Stimulated activated CD4-positive, alpha-beta T cell treated with anti-CD3 and anti-CD28 coated beads, Interleukin-4, amount 100 ng/mL, for 24 hours (primary cell): ENCODE measurements around the gene HLTF.
A peak's percentile ranks its signal among the peaks of the same experiment; 100 is the strongest.

Source experiments
- DNase-seq: peaks from one replicate; pipeline ENCODE4 v3.0.0-alpha.2; 2020

Gene HLTF

GRCh38 chr3:149087208-149087607, 875 bp upstream of the HLTF start:
- DNase-seq = no peak

DNA sequence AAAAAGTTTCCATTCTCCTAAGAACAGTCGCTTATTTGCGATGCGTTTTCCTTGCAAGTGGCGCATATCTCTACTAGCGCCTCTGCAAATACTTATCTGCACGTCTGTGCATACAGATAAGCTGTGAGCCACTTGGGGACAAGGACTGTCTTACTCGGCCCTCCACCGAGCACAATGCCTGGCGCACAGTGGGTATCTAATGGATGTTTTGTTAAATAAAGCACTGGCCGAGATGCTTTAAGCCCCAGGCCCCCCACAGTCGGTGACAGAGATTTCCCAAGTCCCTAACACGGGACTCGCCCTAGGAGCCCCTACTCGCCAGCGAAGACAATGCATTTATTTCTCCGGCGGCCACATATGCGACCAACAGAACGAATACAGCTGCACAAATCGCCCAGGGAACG, 503 bp downstream of the HLTF start:
- DNase-seq = no peak

GRCh38 chr3:149081772-149082171, 4.6 kb downstream of the HLTF start:
- DNase-seq = no peak

DNA sequence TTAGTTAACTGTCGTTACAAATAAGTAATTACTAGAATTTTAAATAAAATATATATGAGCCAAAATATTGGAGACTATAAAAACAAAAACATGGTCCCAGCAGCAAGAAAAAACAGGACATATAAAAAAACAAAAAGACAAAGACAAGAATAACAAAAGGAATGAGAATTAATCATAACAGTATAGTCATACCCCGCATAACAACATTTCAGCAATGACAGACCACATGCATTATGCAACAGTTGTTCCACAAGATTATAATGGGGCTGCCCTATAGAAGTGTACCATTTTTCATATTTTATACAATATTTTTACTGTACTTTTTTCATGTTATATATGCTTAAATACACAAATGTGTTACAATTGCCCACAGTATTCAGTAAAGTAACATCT, 5.6 kb downstream of the HLTF start:
- DNase-seq = no peak

DNA sequence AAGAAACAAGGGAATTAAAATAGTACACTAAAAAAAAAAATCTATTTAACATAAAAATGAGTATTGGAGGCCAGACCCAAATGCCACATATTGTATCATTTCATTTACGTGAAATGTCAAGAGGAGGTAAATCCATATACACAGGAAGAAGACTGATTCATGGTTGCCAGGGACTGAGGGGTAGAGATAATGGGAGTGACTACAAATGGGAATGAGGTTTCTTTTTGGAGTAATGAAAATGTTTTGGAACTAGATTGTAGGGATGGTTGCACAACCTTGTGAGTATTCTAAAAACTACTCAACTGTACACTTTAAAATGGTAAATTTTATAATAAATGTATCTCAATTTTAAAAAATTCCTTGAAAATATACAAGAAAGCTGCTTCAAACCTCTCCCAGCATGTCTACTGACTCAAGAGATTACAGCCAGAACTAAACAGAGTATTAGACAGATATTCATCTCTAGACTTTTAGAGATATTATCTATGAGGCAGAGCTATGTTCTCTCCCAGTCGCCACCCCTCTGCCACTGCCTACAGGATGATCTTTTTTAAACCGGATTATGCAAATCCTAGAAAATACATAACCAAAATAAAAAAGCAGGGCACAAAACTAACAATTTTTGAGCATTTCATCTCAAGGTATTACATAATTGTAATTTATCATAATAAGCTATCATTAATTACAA, 6.2 kb downstream of the HLTF start:
- DNase-seq = no peak

GRCh38 chr3:149077628-149078027, 8.7 kb downstream of the HLTF start:
- DNase-seq = no peak

GRCh38 chr3:149067883-149068282, 18.4 kb downstream of the HLTF start:
- DNase-seq = no peak

DNA sequence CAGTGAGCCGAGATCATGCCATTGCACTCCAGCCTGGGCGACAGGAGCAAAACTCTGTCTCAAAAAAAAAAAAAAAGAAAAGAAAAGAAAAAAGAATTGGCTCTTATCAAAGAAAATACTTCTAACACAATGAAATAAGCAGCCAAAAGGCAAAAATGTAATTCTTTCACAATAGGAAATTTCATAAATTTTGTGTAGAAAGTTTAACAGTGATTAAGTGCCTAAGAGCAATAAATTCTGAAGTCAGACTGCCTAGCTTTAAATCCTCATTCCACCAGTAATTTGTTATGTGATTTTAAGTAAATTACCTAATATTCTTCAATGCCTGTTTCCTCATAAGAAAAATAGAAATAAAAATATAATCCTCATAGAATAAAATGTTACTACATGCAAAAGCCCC, 24.6 kb downstream of the HLTF start:
- no peak for DNase-seq

DNA sequence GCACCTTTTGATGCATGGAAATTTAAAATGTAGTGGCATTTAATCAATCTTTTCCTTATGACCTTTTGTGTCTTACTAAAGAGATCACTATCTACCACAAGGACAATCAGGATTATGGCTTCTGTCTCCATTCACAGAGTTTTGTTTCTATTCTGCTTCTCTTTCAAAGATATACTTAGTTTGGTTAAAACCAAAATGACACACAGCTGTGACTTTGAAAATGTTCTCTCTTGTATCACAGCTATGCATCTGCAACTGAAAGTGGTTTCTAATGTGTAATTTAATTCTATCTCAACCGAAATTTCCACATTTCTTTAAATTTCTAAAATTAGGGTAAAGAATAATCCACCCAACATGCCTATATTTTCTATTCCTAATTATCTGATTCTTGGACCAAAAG, 27.7 kb downstream of the HLTF start:
- no peak for DNase-seq

DNA sequence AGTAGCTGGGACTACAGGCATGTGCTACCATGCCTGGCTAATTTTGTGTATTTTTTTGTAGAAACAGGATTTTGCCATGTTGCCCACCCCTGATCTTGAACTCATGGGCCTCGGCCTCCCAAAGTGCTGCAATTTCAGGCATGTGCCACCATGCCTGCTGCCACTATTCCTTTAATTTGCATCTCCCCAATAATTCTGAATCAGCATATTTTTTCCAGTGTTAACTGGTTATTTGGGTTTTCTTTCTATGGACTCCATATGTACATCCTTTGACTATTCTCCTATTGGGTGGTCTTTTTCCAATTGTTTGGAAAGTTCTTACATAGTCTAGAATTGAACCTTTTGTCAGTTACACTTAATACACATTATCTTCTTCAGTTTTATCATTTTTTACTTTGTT, 28.1 kb downstream of the HLTF start:
- DNase-seq = no peak

GRCh38 chr3:149055575-149055974, 30.8 kb downstream of the HLTF start:
- no peak for DNase-seq

- no peak for DNase-seq
These were observed 41.8 kb downstream of the HLTF start for GRCh38 chr3:149044339-149045083.

GRCh38 chr3:149042789-149043386, 43.4 kb downstream of the HLTF start:
- no peak for DNase-seq

GRCh38 chr3:149038322-149038721, 48.0 kb downstream of the HLTF start:
- no peak for DNase-seq

GRCh38 chr3:149037684-149038083, 48.6 kb downstream of the HLTF start:
- no peak for DNase-seq

DNA sequence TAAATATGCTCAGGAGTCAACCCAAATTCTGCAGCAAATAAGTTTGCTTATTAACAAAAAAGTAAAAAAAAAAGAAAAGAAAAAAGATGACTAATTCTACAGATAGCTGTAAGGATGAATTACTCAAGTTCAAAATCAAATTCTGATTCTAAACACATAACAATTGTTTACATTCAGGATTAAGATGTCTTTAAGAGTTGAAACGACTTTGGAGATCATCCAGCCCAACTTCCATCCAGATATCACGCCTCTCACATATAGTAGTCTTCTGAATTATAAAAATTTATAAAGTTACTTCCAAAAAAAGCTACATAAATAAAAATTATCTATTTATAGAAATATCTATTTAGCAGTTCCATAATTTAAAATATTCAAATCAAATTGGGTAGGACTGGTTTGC, 55.2 kb downstream of the HLTF start:
- DNase-seq = no peak

GRCh38 chr3:149026718-149027117, 59.6 kb downstream of the HLTF start:
- DNase-seq = no peak

GRCh38 chr3:149023951-149024350, 62.4 kb downstream of the HLTF start:
- DNase-seq = no peak

DNA sequence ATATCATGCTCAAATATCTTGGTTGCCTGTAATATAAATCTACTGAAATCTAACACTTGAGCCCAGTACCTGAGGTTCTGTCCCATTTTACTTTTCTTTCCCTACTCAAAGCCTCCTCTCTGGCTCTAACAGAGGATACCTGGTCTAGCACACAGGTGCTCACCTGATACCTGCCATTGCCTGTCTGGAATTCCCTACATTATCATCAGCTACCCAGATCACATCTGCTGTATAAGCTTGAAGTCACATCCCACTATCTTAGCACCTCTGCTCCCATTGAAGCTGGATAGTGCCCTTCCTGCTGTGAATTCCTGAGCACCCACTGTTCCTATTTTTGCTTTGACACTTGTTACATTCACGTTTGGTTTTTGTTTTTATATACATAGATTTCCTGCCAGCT, 64.5 kb downstream of the HLTF start:
- DNase-seq = no peak

DNA sequence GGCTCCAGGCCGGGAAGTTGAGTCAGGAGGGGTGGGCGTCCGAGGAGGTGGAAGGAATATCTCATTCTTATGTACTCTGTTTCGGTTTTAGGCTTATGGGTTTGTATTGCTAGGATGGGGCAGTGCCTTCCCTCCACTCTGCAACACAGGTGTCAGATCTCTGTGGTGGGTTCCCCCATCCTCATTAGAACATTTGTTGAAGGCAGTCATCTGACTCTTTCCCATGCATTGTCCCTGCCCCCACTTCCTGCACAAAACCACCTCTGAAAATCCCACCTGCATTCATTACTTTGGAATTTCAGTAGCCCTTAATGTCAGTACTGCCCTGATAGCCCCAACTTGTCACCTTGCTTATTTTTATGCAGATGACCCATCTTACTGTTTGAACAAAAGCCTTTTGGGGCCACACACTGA, 65.5 kb downstream of the HLTF start:
- peak; percentile 50 for DNase-seq

- DNase-seq = no peak
These were observed 66.0 kb downstream of the HLTF start for GRCh38 chr3:149020196-149020838.

GRCh38 chr3:149019580-149019979, 66.8 kb downstream of the HLTF start:
- DNase-seq = no peak

GRCh38 chr3:149018247-149018646, 68.1 kb downstream of the HLTF start:
- DNase-seq = no peak
